Right lobe of liver (tissue), 6 donors: Measurements from ENCODE around the gene DHX16. TPM values are rescaled to one million over a fixed set of nuclear protein-coding genes. Genes with fewer than 3 reads are reported as not detected.
"Not testable (repeated sequence)": the region's sequence is repeated elsewhere in the genome, so short reads cannot be mapped to it uniquely, and the experiment has no call there.

Experiments
- ATAC-seq, 4 donors: fragments of 200-7000 bp; cut with Tn5 transposase; one replicate each; pipeline ENCODE4 v1.9.1; 2020; ENCODE audit warnings: mild to moderate bottlenecking in 4 of 4, moderate library complexity in 4 of 4
- DNase-seq, 3 donors: peaks; one replicate each; pipeline ENCODE4 v3.0.0-alpha.2; 2020
- H3K27ac ChIP-seq, 3 donors: fragments of 200-600 bp; one replicate each; pipeline ENCODE4 v1.8.0; 2022
- H3K27me3 ChIP-seq, 2 donors: fragments of 200-600 bp; one replicate each; pipeline ENCODE4 v1.8.0; 2022
- H3K36me3 ChIP-seq, 4 donors: fragments of 200-600 bp; sonication (generic) in 1 of 4; one replicate each; pipeline versions ENCODE4 v1.5.1 to v1.8.0; 2017 to 2022; ENCODE audit warnings: control low read depth in 1 of 4
- H3K4me1 ChIP-seq, 4 donors: fragments of 200-600 bp; sonication (generic) in 1 of 4; one replicate each; pipeline versions ENCODE4 v1.5.1 to v1.8.0; 2017 to 2022; ENCODE audit warnings: control low read depth in 1 of 4
- H3K4me3 ChIP-seq, 3 donors: fragments of 200-600 bp; one replicate each; pipeline ENCODE4 v1.8.0; 2022
- H3K9me3 ChIP-seq, 4 donors: fragments of 200-600 bp; sonication (generic) in 1 of 4; one replicate each; pipeline versions ENCODE4 v1.5.1 to v1.8.0; 2017 to 2022; ENCODE audit warnings: control low read depth in 1 of 4
- CTCF ChIP-seq, 4 donors: fragments of 200-600 bp in 3 of 4; fragments of 450-650 bp in 1 of 4; IDR thresholded peaks; one replicate each; pipeline versions ENCODE4 v1.5.1 to v1.8.0; 2016 to 2022; ENCODE audit warnings: antibody characterized with exemption in 4 of 4, mild to moderate bottlenecking in 2 of 4
- POLR2A ChIP-seq: fragments of 450-650 bp; IDR thresholded peaks from one replicate; pipeline ENCODE4 v1.6.1; 2017; ENCODE audit warnings: antibody characterized with exemption, mild to moderate bottlenecking
- WGBS: methylation state at CpG from one replicate; pipeline ENCODE4 v1.1.6; 2018; ENCODE audit warnings: low coverage, low lambda C conversion rate; ENCODE audit not compliant: insufficient coverage; ENCODE audit errors: missing lambda C conversion rate; 5-methylcytosine and 5-hydroxymethylcytosine counted together
- intact Hi-C, 2 donors: fragments of 100-400 bp; cut with DNase I; formaldehyde crosslinking; loops; one replicate each; pipeline versions ENCODE4 v1.11.2 to v1.14.1; 2022
- total RNA-seq, 6 experiments: library from RNA; depleted of rRNA in 2 of 6; stranded (reverse); fragments of >200 nt in 2 of 6; fragmentation: NEBNext Ultra II Directional in 3 of 6; extraction: Animal tissue kit (Norgen Biotek cat#: 25700) in 3 of 6; gene quantifications; one replicate each; pipeline versions ENCODE4 v1.1.0 to v1.2.4, GENCODE V29; 2016 to 2023
- donor health status: DM: no; HTN: yes; CAD: no.
- donor health status: DM: no; HTN: no; CAD: no.
- donor health status: DM: no; HTN: no; CAD: no.
- donor health status: DM: no; HTN: yes; CAD: no.
- donor health status: DM: no; HTN: yes; CAD: no.

The DHX16 gene
- total RNA-seq, 6 experiments from 2014 or later: 12.3 to 17.8 (median 14.4) TPM

DNA sequence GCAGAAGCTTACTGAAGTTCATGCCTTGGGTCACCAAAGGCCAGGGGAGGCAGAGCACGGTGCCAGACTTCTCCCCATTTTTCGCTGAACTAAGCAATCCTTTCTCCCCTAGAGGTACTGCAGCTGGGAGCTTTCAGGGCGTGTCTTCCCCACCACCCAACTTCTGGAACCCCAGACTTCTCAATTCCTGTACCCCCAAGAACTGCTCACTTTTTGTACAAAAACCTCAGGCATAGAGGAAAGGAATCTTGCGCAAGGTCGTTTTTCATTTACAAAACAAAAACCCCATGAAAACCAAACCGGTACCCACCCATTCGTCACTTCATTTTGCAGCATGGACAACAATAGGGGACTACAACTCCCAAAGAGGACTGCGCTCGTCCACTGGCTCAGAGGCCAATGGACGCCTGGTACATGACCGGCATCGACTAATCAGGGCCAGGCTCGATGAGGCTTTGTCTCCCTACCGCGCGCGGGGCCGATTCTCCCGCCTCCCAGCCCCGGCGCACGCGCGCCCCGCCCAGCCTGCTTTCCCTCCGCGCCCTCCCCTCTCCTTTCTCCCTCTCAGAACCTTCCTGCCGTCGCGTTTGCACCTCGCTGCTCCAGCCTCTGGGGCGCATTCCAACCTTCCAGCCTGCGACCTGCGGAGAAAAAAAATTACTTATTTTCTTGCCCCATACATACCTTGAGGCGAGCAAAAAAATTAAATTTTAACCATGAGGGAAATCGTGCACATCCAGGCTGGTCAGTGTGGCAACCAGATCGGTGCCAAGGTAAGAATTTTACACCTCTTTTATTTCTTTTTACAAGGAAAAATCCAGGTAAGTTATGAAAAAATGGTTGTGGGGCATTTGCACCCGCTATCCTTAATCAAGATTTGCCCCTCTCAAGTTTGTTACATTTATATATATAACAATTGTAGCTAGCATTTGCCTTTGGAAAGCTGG is 47.3 kb upstream of the DHX16 start, which contains the start of gene TUBB:
Gene TUBB (plus strand): TSS at position 562 of the 947 bp plus-strand sequence. CDS start 155 bp downstream, at position 717.
- TF ChIP-seq POLR2A: peak; percentile 95
- peak in 1 of 4 donors; percentile 14 for TF ChIP-seq CTCF (IDR thresholded peaks at IDR 0.05)
- under 1% methylated on average over 36 of the region's 38 CpGs for WGBS
- DNase-seq (peak; percentile 97 to 98 (median 98)), ATAC-seq (peak; percentile 69 to 82 (median 75))
- peaks cover 9 to 29% (median 19%) of the 10 kb centered on the region in 4 donors for H3K36me3 ChIP-seq
- H3K27me3 ChIP-seq: no peaks in the 10 kb centered on the region
- H3K9me3 ChIP-seq: no peaks in the 10 kb centered on the region
- peak within 1 kb of the TSS; percentile 81 to 91 (median 90) for H3K27ac ChIP-seq
- peak within 1 kb of the TSS; percentile 84 to 94 (median 91) for H3K4me3 ChIP-seq
- intact Hi-C loops: no loop called here
- H3K4me1 ChIP-seq: peaks cover 0 to 41% (median 16%) of the 10 kb centered on the region in 4 donors

GRCh38 chr6:30719356-30719755 is 46.5 kb upstream of the DHX16 start:
- Histone ChIP-seq H3K4me3 (peak overlapping the region; percentile 84 to 94 (median 91)), H3K9me3 (no peaks in the 10 kb centered on the region), H3K36me3 (peaks cover 5 to 22% (median 14%) of the 10 kb centered on the region in 4 donors), H3K27me3 (no peaks in the 10 kb centered on the region), H3K4me1 (peaks cover 0 to 41% (median 16%) of the 10 kb centered on the region in 4 donors), H3K27ac (peak overlapping the region; percentile 45 to 90 (median 77))
- WGBS: 15% methylated on average over 8 of the region's 8 CpGs
- DNase-seq: peak in 1 of 3 donors; percentile 24
- intact Hi-C loops: no loop called here
- TF ChIP-seq CTCF (IDR thresholded peaks at IDR 0.05): no peak
- TF ChIP-seq POLR2A: no peak
- no peak for ATAC-seq

DNA sequence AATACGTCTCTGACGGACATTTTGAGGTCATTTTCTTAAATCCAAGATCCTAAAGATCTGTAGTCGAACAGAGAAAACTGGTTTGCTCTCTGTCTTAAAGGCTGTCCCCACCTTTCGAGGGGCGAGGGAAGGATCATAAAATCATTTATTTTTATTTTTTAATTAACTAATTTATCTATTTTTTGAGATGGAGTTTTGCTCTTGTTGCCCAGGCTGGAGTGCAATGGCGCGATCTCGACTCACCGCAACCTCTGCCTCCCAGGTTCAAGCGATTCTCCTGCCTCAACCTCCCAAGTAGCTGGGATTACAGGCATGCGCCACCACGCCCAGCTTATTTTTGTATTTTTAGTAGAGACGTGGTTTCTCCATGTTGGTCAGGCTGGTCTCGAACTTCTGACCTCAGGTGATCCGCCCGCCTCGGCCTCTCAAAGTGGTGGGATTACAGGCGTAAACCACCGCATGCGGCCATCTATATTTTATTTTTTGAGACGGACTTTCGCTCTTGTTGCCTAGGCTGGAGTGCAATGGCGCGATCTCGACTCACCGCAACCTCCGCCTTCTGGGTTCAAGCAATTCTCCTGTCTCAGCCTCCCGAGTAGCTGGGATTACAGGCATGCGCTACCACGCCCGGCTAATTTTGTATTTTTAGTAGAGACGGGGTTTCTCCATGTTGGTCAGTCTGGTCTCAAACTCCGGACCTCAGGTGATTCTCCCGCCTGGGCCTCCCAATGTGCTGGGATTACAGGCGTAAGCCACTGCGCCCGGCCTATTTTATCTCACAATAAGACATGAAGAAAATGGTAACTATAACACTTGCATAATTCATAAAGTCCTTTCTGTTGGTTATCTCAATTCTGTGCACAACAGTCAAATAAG is 45.3 kb upstream of the DHX16 start:
- WGBS: 62% methylated on average over 19 of the region's 37 CpGs
- peak in 1 of 3 donors; percentile 41 for DNase-seq
- H3K9me3 ChIP-seq, intact Hi-C loops, H3K27me3 ChIP-seq, ATAC-seq: not testable (repeated sequence)
- Histone ChIP-seq H3K4me3 (peak overlapping the region; percentile 4 to 49 (median 33)), H3K4me1 (peaks cover 0 to 40% (median 12%) of the 10 kb centered on the region in 4 donors), H3K27ac (peak overlapping the region; percentile 55 to 86 (median 65)), H3K36me3 (peaks cover 0 to 16% (median 9%) of the 10 kb centered on the region in 4 donors)

GRCh38 chr6:30717129-30717844 is 44.5 kb upstream of the DHX16 start, which contains the start of gene MDC1:
MDC1 (minus strand) TSS chr6:30717281; CDS start chr6:30715175, 2,106 bp downstream.
- TF ChIP-seq CTCF (IDR thresholded peaks at IDR 0.05) (peak; percentile 32 to 48 (median 38)), POLR2A (peak; percentile 92)
- intact Hi-C loops: no loop called here
- ATAC-seq (peak; percentile 73 to 86 (median 80)), DNase-seq (peak; percentile 99 to 100 (median 100))
- 0% methylated on average over 12 of the region's 48 CpGs for WGBS
- H3K4me1 ChIP-seq: peaks cover 0 to 32% (median 9%) of the 10 kb centered on the region in 4 donors
- H3K27me3 ChIP-seq: no peaks in the 10 kb centered on the region
- peak within 1 kb of the TSS; percentile 71 to 86 (median 74) for H3K27ac ChIP-seq
- peak within 1 kb of the TSS; percentile 54 to 73 (median 64) for H3K4me3 ChIP-seq
- no peaks in the 10 kb centered on the region for H3K9me3 ChIP-seq
- H3K36me3 ChIP-seq: peaks cover 0 to 12% (median 8%) of the 10 kb centered on the region in 4 donors
